H4 (cell line): ENCODE measurements around the gene CX3CR1. TPM values are rescaled to one million over a fixed set of nuclear protein-coding genes. Genes with fewer than 3 reads are reported as not detected.

ENCODE experiments used
- DNase-seq: peaks from one replicate; pipeline ENCODE4 v3.0.0-alpha.2; 2015; ENCODE audit warnings: low spot score
- total RNA-seq: library from RNA; depleted of rRNA; stranded (reverse); fragments of >200 nt; shearing (Covaris generic); gene quantifications from 2 replicates; pipeline ENCODE4 v1.2.3, GENCODE V29; 2014; rRNA removed

The CX3CR1 gene
- total RNA-seq, 1 experiment from 2014 or later: not detected

GRCh38 chr3:39222939-39223338 lies 56.9 kb downstream of the CX3CR1 start:
- no peak for DNase-seq

GRCh38 chr3:39222462-39222861 lies 57.4 kb downstream of the CX3CR1 start:
- DNase-seq: no peak

GRCh38 chr3:39221141-39221530 lies 58.7 kb downstream of the CX3CR1 start:
- no peak for DNase-seq

GRCh38 chr3:39220407-39221140 lies 59.3 kb downstream of the CX3CR1 start:
- no peak for DNase-seq

GRCh38 chr3:39219702-39220101 lies 60.1 kb downstream of the CX3CR1 start:
- DNase-seq: no peak

GRCh38 chr3:39216176-39216790 lies 63.6 kb downstream of the CX3CR1 start:
- DNase-seq: no peak

GRCh38 chr3:39213613-39214012 lies 66.2 kb downstream of the CX3CR1 start:
- no peak for DNase-seq

Other genes starting within 250 kb of the CX3CR1 start
- gene SCN11A, start 228.1 kb downstream of the CX3CR1 start, total RNA-seq: not detected in 2 replicates
- 11.3 and 18.7 TPM in 2 replicates for gene WDR48, start 228.0 kb downstream of the CX3CR1 start, total RNA-seq
- 12.3 and 24.4 TPM in 2 replicates for gene GORASP1, start 172.4 kb downstream of the CX3CR1 start, total RNA-seq
- gene TTC21A, start 172.4 kb downstream of the CX3CR1 start, total RNA-seq: 0.25 and 0.35 TPM in 2 replicates
- 3.8 and 4.3 TPM in 2 replicates for gene CSRNP1, start 126.4 kb downstream of the CX3CR1 start, total RNA-seq
- not detected in 2 replicates for gene XIRP1, start 87.4 kb downstream of the CX3CR1 start, total RNA-seq
- not detected in 2 replicates for gene CCR8, start 49.7 kb upstream of the CX3CR1 start, total RNA-seq
- gene SLC25A38, start 103.3 kb upstream of the CX3CR1 start, total RNA-seq: 21.2 and 24.2 TPM in 2 replicates
- gene RPSA, start 126.7 kb upstream of the CX3CR1 start, total RNA-seq: 2,268 and 2,637 TPM in 2 replicates
- gene MOBP, start 187.6 kb upstream of the CX3CR1 start, total RNA-seq: 0.17 TPM in 1 of 2 replicates, not detected in the other